K562 (cell line): ENCODE data around the gene EFCAB10. TPM values are rescaled to one million over a fixed set of nuclear protein-coding genes. Genes with fewer than 3 reads are reported as not detected.

Experiments used
- ATAC-seq: fragments of 200-7000 bp; cut with Tn5 transposase; 3 replicates; pipeline ENCODE4 v1.9.1; 2020; ENCODE audit warnings: moderate library complexity
- BruUV-seq: library from RNA; stranded (reverse); fragments of 400-500 nt; replicated peaks from 2 replicates; lab custom pipeline; 2021; lab: Mats Ljungman, UMichigan
- CTCF ChIA-PET: fragments of 300-600 bp; formaldehyde crosslinking; extraction: SDS; loops from one replicate; lab custom pipeline; 2021; ENCODE audit warnings: low intra/inter-chr PET ratio; lab: Yijun Ruan, JAX
- POLR2A ChIA-PET: fragments of 300-600, 350-650 bp; sonication (Branson Sonifier 250); formaldehyde crosslinking; extraction: SDS; loops from one replicate; lab custom pipeline; 2021; ENCODE audit warnings: antibody characterized with exemption, inconsistent platforms; lab: Yijun Ruan, JAX
- DNase-seq, 4 experiments: peaks; one replicate each; pipeline versions ENCODE4 v3.0.0 to v3.0.0-alpha.2; 2011 to 2018; ENCODE audit warnings: low spot score in 3 of 4, mixed read lengths in 3 of 4; ENCODE audit errors: extremely low read depth in 1 of 4
- FAIRE-seq: peaks from 2 replicates; lab custom pipeline; 2011; peaks lifted over from hg19 to GRCh38; lab: Jason Lieb, UNC
- H2AFZ ChIP-seq: 2 replicates; pipeline ENCODE4 v1.6.0; 2011; ENCODE audit warnings: low read depth, low read length, control low read depth, inconsistent platforms
- H3K27ac ChIP-seq: fragments of 200-600 bp; 3 replicates; pipeline ENCODE4 v1.8.0; 2011; ENCODE audit warnings: low read depth, mild to moderate bottlenecking, control low read depth, inconsistent platforms, low read length, moderate library complexity, mixed read lengths; ENCODE audit errors: extremely low read depth
- H3K27me3 ChIP-seq, 2 experiments: fragments of 300-600 bp in 1 of 2; 2 replicates in 1 of 2; 3 replicates in 1 of 2; pipeline versions ENCODE4 v1.6.0 to v1.8.0; 2011; ENCODE audit warnings: inconsistent platforms in 2 of 2, low read length in 2 of 2, mild to moderate bottlenecking in 1 of 2, mixed read lengths in 1 of 2, moderate library complexity in 1 of 2; ENCODE audit not compliant: control insufficient read depth in 2 of 2, insufficient read depth in 2 of 2
- H3K36me3 ChIP-seq: fragments of 300-600 bp; 3 replicates; pipeline ENCODE4 v1.8.0; 2011; ENCODE audit warnings: mild to moderate bottlenecking, low read length, inconsistent platforms; ENCODE audit not compliant: control insufficient read depth, insufficient read depth
- H3K4me1 ChIP-seq, 2 experiments: fragments of 200-600 bp in 1 of 2; replicated peaks in 1 of 2; 2 replicates in 1 of 2; 3 replicates in 1 of 2; pipeline versions ENCODE4 v1.5.1 to v1.8.0; 2011; ENCODE audit warnings: inconsistent platforms in 2 of 2, low read length in 2 of 2, mild to moderate bottlenecking in 1 of 2, mixed read lengths in 1 of 2, moderate library complexity in 1 of 2; ENCODE audit not compliant: control insufficient read depth in 2 of 2, insufficient read depth in 2 of 2
- H3K4me2 ChIP-seq: 2 replicates; pipeline ENCODE4 v1.6.1; 2011; ENCODE audit warnings: low read length, control low read depth, inconsistent platforms, mixed read lengths; ENCODE audit not compliant: insufficient read depth
- H3K4me3 ChIP-seq: fragments of 200-600 bp; sonication (generic), shearing (Covaris generic); 2 replicates; pipeline ENCODE4 v1.5.1; 2016; ENCODE audit warnings: control low read depth, inconsistent platforms
- H3K79me2 ChIP-seq: fragments of 200-600 bp; 3 replicates; pipeline ENCODE4 v1.8.0; 2011; ENCODE audit warnings: low read length, inconsistent platforms; ENCODE audit not compliant: control insufficient read depth, insufficient read depth
- H3K9ac ChIP-seq, 2 experiments: 2 replicates each; pipeline versions ENCODE4 v1.6.0 to v1.6.1; 2011; ENCODE audit warnings: low read depth in 2 of 2, low read length in 2 of 2, control low read depth in 1 of 2, inconsistent platforms in 1 of 2, mild to moderate bottlenecking in 1 of 2, mixed read lengths in 1 of 2; ENCODE audit not compliant: insufficient read depth in 1 of 2
- H3K9me1 ChIP-seq: one replicate; pipeline ENCODE4 v1.6.0; 2011; ENCODE audit warnings: inconsistent platforms, mild to moderate bottlenecking, low read length, moderate library complexity; ENCODE audit not compliant: control insufficient read depth, insufficient read depth
- H3K9me3 ChIP-seq: replicated peaks from 2 replicates; pipeline ENCODE4 v1.5.1; 2011; ENCODE audit warnings: low read depth, low read length, inconsistent platforms; ENCODE audit not compliant: control insufficient read depth, insufficient read depth
- H4K20me1 ChIP-seq: replicated peaks from 2 replicates; pipeline ENCODE4 v1.6.1; 2011; ENCODE audit warnings: low read length, inconsistent platforms, mixed read lengths; ENCODE audit not compliant: control insufficient read depth, insufficient read depth
- CREB1 ChIP-seq, 2 experiments: sonication (generic) in 1 of 2; formaldehyde crosslinking in 1 of 2; IDR thresholded peaks; 2 replicates each; pipeline versions ENCODE4 v1.6.1 to v1.8.0; 2012 to 2022; ENCODE audit warnings: inconsistent platforms in 1 of 2, mild to moderate bottlenecking in 1 of 2, missing genetic modification reagents in 1 of 2, moderate library complexity in 1 of 2
- CREBBP ChIP-seq: IDR thresholded peaks from one replicate; pipeline ENCODE4 v1.6.1; 2012; ENCODE audit warnings: low read depth, mild to moderate bottlenecking, control low read depth, inconsistent platforms, low read length
- DIDO1 ChIP-seq: fragments of 450-650 bp; IDR thresholded peaks from 2 replicates; pipeline ENCODE4 v1.6.1; 2016; ENCODE audit warnings: low read depth, missing biosample characterization, missing genetic modification characterization
- DLX4 ChIP-seq: fragments of 250-450 bp; sonication (Bioruptor Pico); IDR thresholded peaks from 2 replicates; pipeline ENCODE4 v1.6.1; 2021; ENCODE audit warnings: mild to moderate bottlenecking
- EGR1 ChIP-seq: fragments of 450-650 bp; conservative IDR thresholded peaks from 2 replicates; pipeline ENCODE4 v1.6.1; 2017; ENCODE audit warnings: mild to moderate bottlenecking
- FIP1L1 ChIP-seq: fragments of 200-400 bp; formaldehyde crosslinking; IDR thresholded peaks from 2 replicates; pipeline ENCODE4 v1.6.1; 2018; ENCODE audit warnings: mild to moderate bottlenecking, low read depth, low read length; ENCODE audit not compliant: poor library complexity, severe bottlenecking
- HMBOX1 ChIP-seq: sonication (generic); IDR thresholded peaks from 2 replicates; pipeline ENCODE4 v1.6.1; 2016
- KDM2B ChIP-seq: fragments of 250-450 bp; sonication (Bioruptor Pico); IDR thresholded peaks from 2 replicates; pipeline ENCODE4 v1.8.0; 2021; ENCODE audit warnings: mild to moderate bottlenecking, moderate library complexity
- L3MBTL2 ChIP-seq: fragments of 450-650 bp; IDR thresholded peaks from 2 replicates; pipeline ENCODE4 v1.6.1; 2016; ENCODE audit warnings: mild to moderate bottlenecking, moderate library complexity
- MAZ ChIP-seq, 2 experiments: fragments of 450-650 bp in 1 of 2; sonication (generic) in 1 of 2; formaldehyde crosslinking; IDR thresholded peaks in 1 of 2; conservative IDR thresholded peaks in 1 of 2; 2 replicates each; pipeline versions ENCODE4 v1.4.0 to v1.5.0; 2020; ENCODE audit warnings: mild to moderate bottlenecking in 1 of 2, missing genetic modification reagents in 1 of 2
- MTF1 ChIP-seq: fragments of 250-450 bp; sonication (Bioruptor Pico); IDR thresholded peaks from 2 replicates; pipeline ENCODE4 v1.9.0; 2021; ENCODE audit warnings: moderate library complexity, mild to moderate bottlenecking, inconsistent platforms, borderline replicate concordance
- POLR2A ChIP-seq: fragments of 450-650 bp; conservative IDR thresholded peaks from 2 replicates; pipeline ENCODE4 v1.6.1; 2016
- POLR2G ChIP-seq: fragments of 200-400 bp; formaldehyde crosslinking; IDR thresholded peaks from 2 replicates; pipeline ENCODE4 v1.6.1; 2017; ENCODE audit warnings: low read depth, mild to moderate bottlenecking, antibody characterized with exemption, low read length, moderate library complexity
- TBP ChIP-seq: optimal IDR thresholded peaks from 2 replicates; pipeline ENCODE3; 2011; ENCODE audit warnings: low read depth, low read length, improper control_type of control experiment
- ZBTB33 ChIP-seq: sonication (generic); formaldehyde crosslinking; IDR thresholded peaks from 2 replicates; pipeline ENCODE4 v1.8.1; 2023; ENCODE audit warnings: mild to moderate bottlenecking, missing genetic modification reagents
- ZBTB7A ChIP-seq: IDR thresholded peaks from 2 replicates; pipeline ENCODE4 v1.6.1; 2011; ENCODE audit warnings: low read depth, mild to moderate bottlenecking, low read length, moderate library complexity, borderline replicate concordance; ENCODE audit not compliant: control insufficient read depth
- ZBTB8A ChIP-seq: fragments of 450-650 bp; IDR thresholded peaks from 2 replicates; pipeline ENCODE4 v1.6.1; 2018; ENCODE audit warnings: mild to moderate bottlenecking, moderate library complexity; ENCODE audit not compliant: partially characterized antibody
- ZFX ChIP-seq: sonication (generic); formaldehyde crosslinking; IDR thresholded peaks from 2 replicates; pipeline ENCODE4 v1.8.0; 2022; ENCODE audit warnings: mild to moderate bottlenecking, missing genetic modification reagents, moderate library complexity
- WGBS: fragments of 100-300 bp; shearing (Covaris generic); methylation state at CpG from one replicate; pipeline ENCODE4 v1.1.6; 2016; ENCODE audit warnings: low coverage, mixed read lengths; ENCODE audit not compliant: insufficient coverage; ENCODE audit errors: missing lambda C conversion rate; 5-methylcytosine and 5-hydroxymethylcytosine counted together
- in situ Hi-C: fragments of 300-500 bp; cut with MboI; formaldehyde crosslinking; loops from 4 replicates; pipeline ENCODE4 v1.15.0; 2018; ENCODE audit warnings: inconsistent platforms, mixed read lengths
- intact Hi-C: fragments of 100-400 bp; cut with micrococcal nuclease; formaldehyde crosslinking; loops from 2 replicates; pipeline ENCODE4 v1.14.2; 2022
- polyA plus RNA-seq, 8 experiments: library from polyadenylated mRNA; depleted of rRNA in 4 of 8; stranded (reverse) in 5 of 8; unstranded in 3 of 8; fragments of >200 nt; fragmentation: Nextera tagmentation in 2 of 8; fragmentation: Illumina TruSeq in 1 of 8; extraction: Ambion mirVana in 2 of 8; extraction: Trizol in 1 of 8; gene quantifications; 2 replicates each; pipeline versions ENCODE4 v1.2.1 to v1.2.3, GENCODE V29; 2011 to 2014; ENCODE audit warnings: inconsistent platforms in 1 of 8, missing spikeins in 1 of 8
- total RNA-seq, 7 experiments: library from RNA; depleted of rRNA in 6 of 7; stranded (reverse); fragments of >200 nt in 6 of 7; fragmentation: Illumina TruSeq in 2 of 7; extraction: Trizol in 2 of 7; gene quantifications; 2 replicates each; pipeline versions ENCODE4 v1.2.1 to v1.2.3, GENCODE V29; 2011 to 2021; ENCODE audit warnings: low replicate concordance in 1 of 7

Gene EFCAB10
- total and polyA plus RNA-seq, 9 of the 15 experiments (the other 6 are each of a cell fraction or from before 2014, with no cell fraction given), result 5.0 to 21.4 (median 16.8) TPM

GRCh38 chr7:105521717-105522463 is 59.4 kb downstream of the EFCAB10 start, which contains the start of gene PUS7:
Gene PUS7 (minus strand): TSS chr7:105522271. CDS start chr7:105508512, 13,759 bp downstream.
- CTCF ChIA-PET, result no interaction called here
- 0 out of 2 replicates have a peak, but pooled peaks have one; percentile 56 for TF ChIP-seq KDM2B (CRISPR knock-in tag)
- peak; percentile 66 for TF ChIP-seq EGR1
- TF ChIP-seq POLR2G, result peak; percentile 94
- peak; percentile 95 for TF ChIP-seq ZFX (CRISPR knock-in tag)
- no peak for TF ChIP-seq DLX4 (CRISPR knock-in tag)
- peak; percentile 86 to 90; a peak in 3 of 4 replicates for TF ChIP-seq MAZ (CRISPR knock-in tag; conservative IDR thresholded peaks at IDR 0.05 in 1 of 2, IDR thresholded peaks at IDR 0.05 in 1 of 2)
- TF ChIP-seq ZBTB7A, result peak; percentile 71; the same call in 1 of the 2 replicates
- TF ChIP-seq TBP, result peak; percentile 88
- peak; percentile 90 for TF ChIP-seq L3MBTL2
- no peak for TF ChIP-seq MTF1 (CRISPR knock-in tag)
- TF ChIP-seq ZBTB8A, result no peak
- no peak for TF ChIP-seq DIDO1 (tag)
- TF ChIP-seq FIP1L1, result peak; percentile 87
- TF ChIP-seq ZBTB33 (CRISPR knock-in tag), result no peak
- no peak for TF ChIP-seq HMBOX1
- TF ChIP-seq POLR2A, result peak; percentile 94
- no peak for TF ChIP-seq CREBBP
- TF ChIP-seq CREB1 (IDR thresholded peaks at IDR 0.05), result peak; percentile 50; the same call in 1 of the 2 replicates
- peak; percentile 50; the same call in 1 of the 2 replicates for TF ChIP-seq CREB1 (CRISPR knock-in tag; IDR thresholded peaks at IDR 0.05)

More at GRCh38 chr7:105521717-105522463, 59.4 kb downstream of the EFCAB10 start, which contains the start of gene PUS7:
- intact Hi-C loops (loop anchor here (10.0 kb wide), 1 partner anchor 507 kb away; the partner anchor contains the start of gene KMT2E), in situ Hi-C loops (no loop called here)
- ATAC-seq (peak; percentile 95), FAIRE-seq (peak; percentile 85), DNase-seq (peak; percentile 98 to 99 (median 98))
- Histone ChIP-seq H3K9me3 (no peaks in the 10 kb centered on the region), H3K27me3 (no peaks in the 10 kb centered on the region), H3K4me2 (peak within 1 kb of the TSS; percentile 98), H2AFZ (peak within 1 kb of the TSS; percentile 97), H3K4me3 (peak within 1 kb of the TSS; percentile 98), H3K4me1 (peaks cover 17 to 29% of the 10 kb centered on the region in 2 experiments; a peak in 3 of 5 replicates), H4K20me1 (no peaks in the 10 kb centered on the region), H3K36me3 (peaks cover 30% of the 10 kb centered on the region), H3K9ac (peak within 1 kb of the TSS; percentile 91 to 100), H3K79me2 (peaks cover 50% of the 10 kb centered on the region), H3K27ac (peak within 1 kb of the TSS; percentile 86), H3K9me1 (no peaks in the 10 kb centered on the region)
- WGBS, result 1% methylated on average over 57 of the region's 96 CpGs
- POLR2A ChIA-PET, result interaction anchor here (0.6 to 1.1 kb wide), 3 partner anchors 8 to 357 kb away, joined by 4 to 7 read pairs (median 5); partner anchors contain the start of gene RINT1
- BruUV-seq, result no TSS peak
